ENCODE measurements around the gene PLXDC2. TPM values are rescaled to one million over a fixed set of nuclear protein-coding genes. Genes with fewer than 3 reads are reported as not detected.

PLXDC2 gene
- total RNA-seq, 1 experiment from 2014 or later = 38.7 TPM

DNA sequence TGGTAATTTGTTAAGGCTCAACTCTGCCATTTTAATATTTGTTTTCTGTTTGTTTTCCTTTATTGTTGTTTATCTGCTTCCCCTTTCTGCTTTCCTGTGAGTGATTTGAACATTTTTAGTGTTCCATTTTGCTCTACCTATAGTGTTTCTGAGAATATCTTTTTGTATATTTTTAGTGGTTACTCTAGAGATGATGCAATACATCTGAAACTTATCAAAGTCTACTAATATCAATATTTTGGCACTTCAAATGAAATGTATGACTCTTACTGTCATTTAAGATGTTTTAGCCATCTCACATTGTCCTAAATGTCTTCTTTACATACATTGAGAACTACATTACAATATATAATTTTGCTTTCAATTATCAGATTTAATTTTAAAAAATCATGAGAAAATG, 98.9 kb downstream of the PLXDC2 start:
- peak overlapping the region in 2 of 3 experiments; percentile 10 to 18; a peak in 1 of 7 replicates for H3K27ac Mint-ChIP-seq
- H2AFZ ChIP-seq (ENCODE audit: low read length) = no peak overlapping the region
- H3K23me2 ChIP-seq (ENCODE audit: insufficient read length, low read depth, low read length, poor library complexity, severe bottlenecking) = no peaks in the 10 kb centered on the region
- no peak overlapping the region for H2BK20ac ChIP-seq (ENCODE audit: low read depth, low read length, poor library complexity, severe bottlenecking)
- no peaks in the 10 kb centered on the region for H3K9me3 ChIP-seq (ENCODE audit: control insufficient read depth, low read depth, low read length)
- H3K27ac ChIP-seq (ENCODE audit: insufficient read length, low read depth, low read length) = no peak overlapping the region
- no peak overlapping the region for H3K4ac ChIP-seq (ENCODE audit: low read depth, low read length)
- no peak overlapping the region for H2BK120ac ChIP-seq (ENCODE audit: low read depth, low read length, poor library complexity, severe bottlenecking)
- peaks cover 2% of the 10 kb centered on the region for H3K79me1 ChIP-seq (ENCODE audit: insufficient read depth, low read depth, low read length, poor library complexity, severe bottlenecking)
- H3K27me3 ChIP-seq (ENCODE audit: insufficient read depth, low read length) = no peaks in the 10 kb centered on the region
- H3K23ac ChIP-seq (ENCODE audit: insufficient read length, low read depth, low read length) = no peak overlapping the region
- no peaks in the 10 kb centered on the region for H3K27me3 Mint-ChIP-seq (ENCODE audit: low read depth)
- H3K4me3 Mint-ChIP-seq = no peak overlapping the region
- no peak overlapping the region for H3K14ac ChIP-seq (ENCODE audit: insufficient read depth, low read length)
- no peak overlapping the region for H2BK5ac ChIP-seq (ENCODE audit: insufficient read length, low read length)
- H2BK15ac ChIP-seq (ENCODE audit: low read depth, low read length) = no peak overlapping the region
- no peak overlapping the region for H3K18ac ChIP-seq (ENCODE audit: insufficient read length, low read depth, low read length)
- H3K4me1 ChIP-seq (ENCODE audit: insufficient read depth, low read length) = peaks cover 7% of the 10 kb centered on the region
- TF ChIP-seq, protein P1, sequence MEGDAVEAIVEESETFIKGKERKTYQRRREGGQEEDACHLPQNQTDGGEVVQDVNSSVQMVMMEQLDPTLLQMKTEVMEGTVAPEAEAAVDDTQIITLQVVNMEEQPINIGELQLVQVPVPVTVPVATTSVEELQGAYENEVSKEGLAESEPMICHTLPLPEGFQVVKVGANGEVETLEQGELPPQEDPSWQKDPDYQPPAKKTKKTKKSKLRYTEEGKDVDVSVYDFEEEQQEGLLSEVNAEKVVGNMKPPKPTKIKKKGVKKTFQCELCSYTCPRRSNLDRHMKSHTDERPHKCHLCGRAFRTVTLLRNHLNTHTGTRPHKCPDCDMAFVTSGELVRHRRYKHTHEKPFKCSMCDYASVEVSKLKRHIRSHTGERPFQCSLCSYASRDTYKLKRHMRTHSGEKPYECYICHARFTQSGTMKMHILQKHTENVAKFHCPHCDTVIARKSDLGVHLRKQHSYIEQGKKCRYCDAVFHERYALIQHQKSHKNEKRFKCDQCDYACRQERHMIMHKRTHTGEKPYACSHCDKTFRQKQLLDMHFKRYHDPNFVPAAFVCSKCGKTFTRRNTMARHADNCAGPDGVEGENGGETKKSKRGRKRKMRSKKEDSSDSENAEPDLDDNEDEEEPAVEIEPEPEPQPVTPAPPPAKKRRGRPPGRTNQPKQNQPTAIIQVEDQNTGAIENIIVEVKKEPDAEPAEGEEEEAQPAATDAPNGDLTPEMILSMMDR (conservative IDR thresholded peaks at IDR 0.05) = no peak
- H3K56ac ChIP-seq (ENCODE audit: insufficient read length, low read depth, low read length) = no peak overlapping the region
- no peak overlapping the region for H4K91ac ChIP-seq (ENCODE audit: insufficient read length, low read depth, low read length)
- H3K79me2 ChIP-seq (ENCODE audit: insufficient read depth, low read length) = no peaks in the 10 kb centered on the region; the same call in 1 of the 2 replicates
- peaks cover 0 to 7% (median 4%) of the 10 kb centered on the region in 3 experiments; a peak in 3 of 7 replicates for H3K36me3 Mint-ChIP-seq (ENCODE audit: insufficient read depth in 1 of 3, low read depth in 3 of 3)
- H2BK12ac ChIP-seq (ENCODE audit: insufficient read length, low read depth, low read length) = no peak overlapping the region
- H2AK5ac ChIP-seq (ENCODE audit: insufficient read length, low read length) = no peak overlapping the region
- no peak overlapping the region for H4K8ac ChIP-seq (replicated peaks; ENCODE audit: insufficient read length, low read depth, low read length)
- no peak overlapping the region for H3T11ph ChIP-seq (ENCODE audit: low read length)
- H4K20me1 ChIP-seq (ENCODE audit: control insufficient read depth, insufficient read depth, insufficient read length) = no peaks in the 10 kb centered on the region
- no peak overlapping the region for H4K5ac ChIP-seq (ENCODE audit: insufficient read length, low read depth, low read length)
- H3K9me3 Mint-ChIP-seq = peaks cover 0 to 7% of the 10 kb centered on the region in 2 experiments; a peak in 3 of 5 replicates
- H3K4me1 Mint-ChIP-seq = peaks cover 23% of the 10 kb centered on the region in 2 experiments
- H3K4me2 ChIP-seq (ENCODE audit: insufficient read depth, insufficient read length, low read length) = no peak overlapping the region
- no peak overlapping the region for H3K9ac ChIP-seq (ENCODE audit: extremely low read depth, insufficient read length, low read length)
- no peak for DNase-seq

All from H9 (cell line).